NCI-H1105 (cell line): ENCODE results near the gene PIGN.

Source experiments
- DNase-seq: peaks from one replicate; lab custom pipeline; 2025; lab: John Stamatoyannopoulos, UW

PIGN gene

GRCh38 chr18:62001396-62001795 lies 185.5 kb downstream of the PIGN start:
- DNase-seq, result no peak

DNA sequence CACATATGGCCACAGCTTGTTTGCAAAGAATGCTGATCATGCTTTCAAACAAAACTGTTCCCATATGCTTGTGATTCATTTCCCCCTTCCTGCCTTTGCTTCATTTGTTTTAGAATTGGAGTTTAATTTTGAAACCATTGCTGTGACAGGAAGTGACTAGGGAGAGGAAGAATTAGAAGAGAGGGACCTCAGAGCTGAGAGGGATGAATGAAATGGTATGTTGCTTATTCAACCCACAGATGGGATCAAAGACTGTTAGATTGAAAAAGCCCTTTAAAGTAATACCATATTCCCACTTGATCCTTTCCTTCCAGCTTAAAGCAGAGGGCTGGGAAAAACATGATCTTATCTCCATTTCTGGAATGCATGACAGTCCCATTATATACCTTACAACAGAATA lies 187.9 kb downstream of the PIGN start:
- no peak for DNase-seq

DNA sequence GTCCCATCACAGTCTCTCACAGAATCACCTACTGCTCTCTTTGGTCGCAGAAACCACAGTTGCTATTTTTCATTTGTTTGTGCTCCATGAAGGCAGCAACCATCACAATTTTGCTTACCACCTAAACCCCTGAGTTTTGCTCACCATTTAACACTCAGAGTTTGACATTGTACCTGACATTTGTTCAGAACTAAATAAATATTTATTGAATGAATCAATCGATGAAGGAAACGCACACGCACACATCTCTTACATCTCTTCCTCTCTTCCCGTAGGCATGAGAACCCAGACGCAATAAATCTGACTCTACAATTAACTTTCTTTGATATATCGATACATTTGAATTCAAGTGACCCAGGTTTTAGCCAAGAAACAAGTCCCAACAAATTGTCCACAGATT lies 188.5 kb downstream of the PIGN start:
- DNase-seq, result no peak

GRCh38 chr18:61995618-61996017 lies 191.2 kb downstream of the PIGN start:
- no peak for DNase-seq

DNA sequence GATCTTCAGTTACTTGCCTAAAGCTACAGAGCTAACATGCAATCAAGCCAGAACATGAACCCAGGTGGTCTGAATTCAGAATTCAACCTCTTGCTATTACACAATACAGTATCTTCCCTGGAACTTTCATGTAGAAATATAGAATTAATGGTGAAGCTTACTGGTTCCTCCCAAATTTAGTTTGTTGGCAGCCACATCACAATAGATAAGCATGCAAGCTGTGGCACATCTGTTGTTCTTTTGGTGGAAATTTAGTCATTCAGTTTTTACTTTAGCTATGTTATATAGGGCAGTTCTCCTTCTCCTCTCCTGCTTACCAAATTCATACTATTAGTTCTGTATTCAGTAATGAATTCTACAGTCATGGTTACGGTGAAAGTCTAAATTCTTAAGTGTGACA lies 193.0 kb downstream of the PIGN start:
- DNase-seq, result no peak

DNA sequence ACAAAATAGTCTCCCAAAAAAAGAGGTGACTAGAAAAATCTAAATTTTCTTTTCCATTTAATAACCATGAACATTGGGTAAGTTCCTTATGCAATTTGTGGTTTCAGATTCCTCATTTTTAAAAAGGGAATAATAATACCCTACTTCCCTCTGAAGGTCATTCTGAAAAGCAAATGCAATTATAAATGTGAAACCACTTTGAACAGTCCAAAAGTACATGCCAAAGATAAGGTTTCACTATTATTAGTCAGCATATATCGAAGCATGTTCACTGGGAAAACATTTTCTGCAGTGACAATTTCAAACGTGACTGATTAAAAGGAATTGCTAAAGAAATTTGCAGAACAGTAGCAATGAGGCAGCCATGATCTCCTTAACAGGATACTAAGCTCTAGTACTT lies 193.9 kb downstream of the PIGN start:
- DNase-seq, result no peak

DNA sequence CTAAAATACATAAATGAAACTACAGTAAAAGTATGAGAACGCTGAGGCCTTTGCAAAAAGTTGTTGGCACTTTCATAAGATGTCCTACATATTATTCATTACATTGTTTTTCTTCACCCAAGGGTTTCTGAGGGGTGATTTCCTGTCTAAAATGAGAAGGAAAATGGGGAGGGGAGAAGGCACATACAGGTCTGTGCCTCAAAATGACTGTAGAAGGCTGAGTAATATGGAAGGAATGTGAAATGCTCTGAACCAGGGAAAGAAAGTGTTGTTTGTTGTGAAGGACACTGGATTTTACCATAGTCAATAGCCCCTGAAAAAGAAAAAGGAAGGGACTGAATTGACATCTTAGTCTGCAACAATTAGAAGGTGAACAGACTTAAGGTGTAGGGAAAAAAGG lies 194.6 kb downstream of the PIGN start:
- no peak for DNase-seq

GRCh38 chr18:61991836-61992235 lies 195.0 kb downstream of the PIGN start:
- no peak for DNase-seq

DNA sequence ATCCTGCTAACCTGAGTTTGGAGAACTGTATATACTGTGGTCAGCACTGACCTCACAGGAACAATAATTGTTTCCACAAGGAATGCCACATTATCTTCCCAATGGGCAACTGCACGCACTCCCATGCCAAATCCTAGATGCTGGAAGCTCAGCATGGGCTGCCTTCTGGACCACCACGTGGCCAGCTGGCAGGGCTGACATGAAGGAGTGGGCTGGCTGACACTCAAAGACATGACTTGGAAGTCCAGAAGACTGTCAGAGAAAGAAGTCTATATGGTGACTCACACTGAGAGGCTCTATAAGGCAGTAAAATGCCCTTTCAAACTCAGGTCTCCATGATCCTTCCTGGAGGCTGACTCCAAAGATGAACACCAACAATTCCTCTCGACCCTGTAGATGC lies 195.7 kb downstream of the PIGN start:
- DNase-seq, result no peak
